ENCODE data around the gene ZNF700.

DNA sequence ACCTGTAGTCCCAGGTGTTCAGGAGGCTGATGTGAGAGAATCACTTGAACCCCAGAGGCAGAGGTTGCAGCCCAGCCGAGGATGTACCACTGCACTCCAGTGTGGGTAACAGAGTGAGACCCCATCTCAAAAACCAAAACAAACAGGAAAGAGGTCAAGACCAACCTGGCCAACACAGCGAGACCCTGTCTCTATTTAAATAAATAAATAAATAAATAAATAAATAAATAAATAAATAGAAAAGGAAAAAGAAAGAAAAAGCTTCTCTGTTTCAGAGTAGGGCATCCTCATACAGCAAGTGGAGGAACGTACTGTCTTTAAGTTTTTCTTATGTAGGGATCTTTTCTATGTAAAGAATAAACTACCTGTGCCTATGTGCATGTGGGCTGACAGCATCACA, 2.3 kb downstream of the ZNF700 start:
- TF ChIP-seq, protein P1, sequence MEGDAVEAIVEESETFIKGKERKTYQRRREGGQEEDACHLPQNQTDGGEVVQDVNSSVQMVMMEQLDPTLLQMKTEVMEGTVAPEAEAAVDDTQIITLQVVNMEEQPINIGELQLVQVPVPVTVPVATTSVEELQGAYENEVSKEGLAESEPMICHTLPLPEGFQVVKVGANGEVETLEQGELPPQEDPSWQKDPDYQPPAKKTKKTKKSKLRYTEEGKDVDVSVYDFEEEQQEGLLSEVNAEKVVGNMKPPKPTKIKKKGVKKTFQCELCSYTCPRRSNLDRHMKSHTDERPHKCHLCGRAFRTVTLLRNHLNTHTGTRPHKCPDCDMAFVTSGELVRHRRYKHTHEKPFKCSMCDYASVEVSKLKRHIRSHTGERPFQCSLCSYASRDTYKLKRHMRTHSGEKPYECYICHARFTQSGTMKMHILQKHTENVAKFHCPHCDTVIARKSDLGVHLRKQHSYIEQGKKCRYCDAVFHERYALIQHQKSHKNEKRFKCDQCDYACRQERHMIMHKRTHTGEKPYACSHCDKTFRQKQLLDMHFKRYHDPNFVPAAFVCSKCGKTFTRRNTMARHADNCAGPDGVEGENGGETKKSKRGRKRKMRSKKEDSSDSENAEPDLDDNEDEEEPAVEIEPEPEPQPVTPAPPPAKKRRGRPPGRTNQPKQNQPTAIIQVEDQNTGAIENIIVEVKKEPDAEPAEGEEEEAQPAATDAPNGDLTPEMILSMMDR (IDR thresholded peaks at IDR 0.05; ENCODE audit: insufficient read depth, low read length) = no peak
- no peak for TF ChIP-seq POLR2AphosphoS5 (IDR thresholded peaks at IDR 0.05; ENCODE audit: low read depth)
